Neural cell (in vitro differentiated cells): ENCODE data around the gene IGF2BP2. TPM values are rescaled to one million over a fixed set of nuclear protein-coding genes. Genes with fewer than 3 reads are reported as not detected.

Experiments
- H2AFZ ChIP-seq: fragments of 200-600, 300-800 bp; sonication (generic), shearing (Covaris generic); 2 replicates; pipeline ENCODE4 v1.6.0; 2014; ENCODE audit warnings: low read depth, mild to moderate bottlenecking, antibody characterized with exemption, low read length, moderate library complexity
- H3F3A ChIP-seq: fragments of 200-600 bp; shearing (Covaris generic); 2 replicates; pipeline ENCODE4 v1.6.1; 2016; ENCODE audit warnings: mild to moderate bottlenecking, moderate library complexity, mixed read lengths, antibody characterized with exemption, low read length; ENCODE audit not compliant: insufficient read depth, poor library complexity, severe bottlenecking
- H3K27ac ChIP-seq: fragments of 200-600, 300-800 bp; sonication (generic), shearing (Covaris generic); 2 replicates; pipeline ENCODE4 v1.5.1; 2014; ENCODE audit warnings: mild to moderate bottlenecking, low read length, moderate library complexity
- H3K27me3 ChIP-seq: fragments of 300-800, 200-600 bp; sonication (generic), shearing (Covaris generic); 2 replicates; pipeline ENCODE4 v1.6.0; 2014; ENCODE audit warnings: mild to moderate bottlenecking, low read depth, low read length, moderate library complexity; ENCODE audit not compliant: insufficient read depth
- H3K36me3 ChIP-seq: fragments of 300-800, 200-600 bp; sonication (generic), shearing (Covaris generic); 2 replicates; pipeline ENCODE4 v1.5.1; 2014; ENCODE audit warnings: mild to moderate bottlenecking, antibody characterized with exemption, low read length, moderate library complexity; ENCODE audit not compliant: insufficient read depth
- H3K4me2 ChIP-seq: fragments of 300-800, 200-600 bp; sonication (generic), shearing (Covaris generic); 2 replicates; pipeline ENCODE4 v1.6.0; 2014; ENCODE audit warnings: mild to moderate bottlenecking, low read length
- H3K4me3 ChIP-seq: fragments of 300-800, 200-600 bp; sonication (generic), shearing (Covaris generic); 2 replicates; pipeline ENCODE4 v1.5.1; 2014; ENCODE audit warnings: mild to moderate bottlenecking, low read length, moderate library complexity
- H3K79me2 ChIP-seq: fragments of 200-600 bp; shearing (Covaris generic); replicated peaks from 2 replicates; pipeline ENCODE4 v1.6.0; 2014; ENCODE audit warnings: mild to moderate bottlenecking, low read length, moderate library complexity; ENCODE audit not compliant: insufficient read depth
- H3K9ac ChIP-seq: fragments of 300-800, 200-600 bp; sonication (generic), shearing (Covaris generic); 2 replicates; pipeline ENCODE4 v1.6.1; 2016; ENCODE audit warnings: mild to moderate bottlenecking, low read length, mixed read lengths
- H3K9me2 ChIP-seq: fragments of 200-600 bp; shearing (Covaris generic); 2 replicates; pipeline ENCODE4 v1.6.1; 2016; ENCODE audit warnings: mild to moderate bottlenecking, low read length, mixed read lengths; ENCODE audit not compliant: insufficient read depth
- H3K9me3 ChIP-seq: fragments of 200-600, 300-800 bp; sonication (generic), shearing (Covaris generic); 2 replicates; pipeline ENCODE4 v1.6.1; 2016; ENCODE audit warnings: mild to moderate bottlenecking, mixed run types, low read length, moderate library complexity, mixed read lengths
- H4K20me1 ChIP-seq: fragments of 200-600 bp; shearing (Covaris generic); 2 replicates; pipeline ENCODE4 v1.6.1; 2016; ENCODE audit warnings: mild to moderate bottlenecking, mixed run types; ENCODE audit not compliant: insufficient read depth
- CTCF ChIP-seq: fragments of 450-650 bp; IDR thresholded peaks from 2 replicates; pipeline ENCODE4 v1.5.1; 2014; ENCODE audit warnings: antibody characterized with exemption, mild to moderate bottlenecking, moderate library complexity; ENCODE audit not compliant: poor library complexity, severe bottlenecking
- EP300 ChIP-seq: fragments of 450-650 bp; conservative IDR thresholded peaks from 2 replicates; pipeline ENCODE4 v1.6.1; 2014; ENCODE audit warnings: antibody characterized with exemption, mild to moderate bottlenecking, moderate library complexity; ENCODE audit not compliant: poor library complexity, severe bottlenecking
- EZH2 ChIP-seq: fragments of 200-600, 300-800 bp; shearing (Covaris generic), sonication (generic); IDR thresholded peaks from 2 replicates; pipeline ENCODE4 v1.6.1; 2014; ENCODE audit warnings: antibody characterized with exemption, low read length, borderline replicate concordance, mild to moderate bottlenecking; ENCODE audit not compliant: insufficient read depth, poor library complexity, severe bottlenecking
- MXI1 ChIP-seq: fragments of 450-650 bp; conservative IDR thresholded peaks from 2 replicates; pipeline ENCODE4 v1.6.1; 2014; ENCODE audit warnings: antibody characterized with exemption, mild to moderate bottlenecking; ENCODE audit not compliant: poor library complexity, severe bottlenecking
- RAD21 ChIP-seq: fragments of 450-650 bp; conservative IDR thresholded peaks from 2 replicates; pipeline ENCODE4 v1.6.1; 2014; ENCODE audit warnings: antibody characterized with exemption, mild to moderate bottlenecking, moderate library complexity
- REST ChIP-seq: IDR thresholded peaks from 2 replicates; pipeline ENCODE4 v1.6.1; 2012; ENCODE audit warnings: borderline replicate concordance
- SMC3 ChIP-seq: fragments of 450-650 bp; conservative IDR thresholded peaks from 2 replicates; pipeline ENCODE4 v1.6.1; 2014; ENCODE audit warnings: antibody characterized with exemption, mild to moderate bottlenecking, moderate library complexity; ENCODE audit not compliant: poor library complexity
- TAF1 ChIP-seq: IDR thresholded peaks from 2 replicates; pipeline ENCODE4 v1.6.1; 2012; ENCODE audit warnings: low read depth
- polyA plus RNA-seq: library from polyadenylated mRNA; depleted of rRNA; stranded (reverse); fragments of >200 nt; gene quantifications from 2 replicates; pipeline ENCODE4 v1.2.3, GENCODE V29; 2014

IGF2BP2 gene
- polyA plus RNA-seq, 1 donor from 2014 or later, result 46.6 TPM

GRCh38 chr3:185784317-185784716 lies 40.5 kb downstream of the IGF2BP2 start:
- H3K36me3 ChIP-seq, result no peaks in the 10 kb centered on the region
- no peak overlapping the region for H3K4me3 ChIP-seq
- H3K27ac ChIP-seq, result no peak overlapping the region
- no peak for TF ChIP-seq EP300
- TF ChIP-seq MXI1, result no peak
- no peak for TF ChIP-seq REST
- TF ChIP-seq SMC3, result no peak
- TF ChIP-seq RAD21, result no peak
- no peak for TF ChIP-seq TAF1
- no peak for TF ChIP-seq EZH2
- TF ChIP-seq CTCF, result no peak
- peaks cover 100% of the 10 kb centered on the region for H3K79me2 ChIP-seq
- H3K9me2 ChIP-seq, result no peaks in the 10 kb centered on the region
- H4K20me1 ChIP-seq, result peaks cover 20% of the 10 kb centered on the region
- H3K9me3 ChIP-seq, result no peaks in the 10 kb centered on the region
- H3F3A ChIP-seq, result no peaks in the 10 kb centered on the region
- no peak overlapping the region for H3K9ac ChIP-seq
- H2AFZ ChIP-seq, result no peak overlapping the region
- H3K4me2 ChIP-seq, result no peak overlapping the region
- H3K27me3 ChIP-seq, result no peaks in the 10 kb centered on the region

GRCh38 chr3:185781759-185782158 lies 43.1 kb downstream of the IGF2BP2 start:
- no peaks in the 10 kb centered on the region for H3K9me3 ChIP-seq
- TF ChIP-seq EZH2, result no peak
- no peak for TF ChIP-seq CTCF
- no peak for TF ChIP-seq MXI1
- TF ChIP-seq SMC3, result no peak
- no peak for TF ChIP-seq RAD21
- no peak for TF ChIP-seq REST
- TF ChIP-seq TAF1, result no peak
- peaks cover 29% of the 10 kb centered on the region for H4K20me1 ChIP-seq
- H3K4me2 ChIP-seq, result no peak overlapping the region
- H3F3A ChIP-seq, result no peaks in the 10 kb centered on the region
- H3K36me3 ChIP-seq, result no peaks in the 10 kb centered on the region
- peaks cover 100% of the 10 kb centered on the region for H3K79me2 ChIP-seq
- no peak overlapping the region for H3K4me3 ChIP-seq
- H3K9ac ChIP-seq, result no peak overlapping the region
- no peak overlapping the region for H2AFZ ChIP-seq
- no peaks in the 10 kb centered on the region for H3K9me2 ChIP-seq
- H3K27ac ChIP-seq, result no peak overlapping the region
- no peaks in the 10 kb centered on the region for H3K27me3 ChIP-seq
